GM12892 (cell line): ENCODE results near the gene IRAK4.

Experiments
- POLR2A ChIP-seq: IDR thresholded peaks from 2 replicates; pipeline ENCODE4 v1.6.1; 2011; ENCODE audit warnings: low read depth, low read length, control low read depth
- POLR2AphosphoS5 ChIP-seq: IDR thresholded peaks from 2 replicates; pipeline ENCODE4 v1.6.1; 2011; ENCODE audit warnings: low read depth, low read length, control low read depth

DNA sequence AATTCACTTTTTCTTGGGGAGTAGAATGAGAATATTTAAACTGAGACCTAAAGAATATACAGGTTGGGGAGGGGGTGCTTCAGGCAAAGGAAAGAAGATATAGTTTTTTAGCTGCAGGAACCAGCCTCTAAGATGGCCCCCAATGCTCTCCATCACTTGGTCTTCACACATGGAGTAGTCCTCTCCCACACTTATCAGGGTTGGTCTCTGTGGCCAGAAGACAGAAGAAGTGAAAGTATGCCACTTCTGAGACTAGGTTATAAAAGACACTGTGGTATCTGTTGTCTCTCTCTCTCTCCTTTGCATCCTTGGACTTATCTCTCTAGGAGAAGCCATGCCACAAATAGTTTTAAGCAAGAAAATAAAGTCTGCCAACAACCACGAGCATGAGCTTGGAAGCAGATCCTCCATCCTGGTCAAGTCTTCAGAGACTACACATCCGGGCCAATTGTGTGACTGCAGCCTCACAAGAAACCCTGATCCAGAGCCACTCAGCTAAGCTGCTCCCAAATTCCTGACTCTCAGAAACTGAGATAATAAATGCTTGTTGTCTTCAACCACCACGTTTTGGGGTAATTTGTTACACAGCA is 18.1 kb upstream of the IRAK4 start:
- no peak for TF ChIP-seq POLR2AphosphoS5
- no peak for TF ChIP-seq POLR2A
